Vagina (tissue), 2 donors: Measurements from ENCODE around the gene CFAP221. TPM values are rescaled to one million over a fixed set of nuclear protein-coding genes. Genes with fewer than 3 reads are reported as not detected.

Experiments
- DNase-seq, 2 donors: peaks; one replicate each; pipeline ENCODE4 v3.0.0-alpha.2; 2017; ENCODE audit errors: extremely low spot score in 2 of 2
- H3K27ac ChIP-seq: fragments of 200-600 bp; sonication (generic); one replicate; pipeline ENCODE4 v1.5.1; 2019
- H3K27me3 ChIP-seq: fragments of 200-600 bp; sonication (generic); one replicate; pipeline ENCODE4 v1.5.1; 2019
- H3K36me3 ChIP-seq, 2 donors: fragments of 200-600 bp; sonication (generic); one replicate each; pipeline ENCODE4 v1.5.1; 2017 to 2019
- H3K4me1 ChIP-seq: fragments of 200-600 bp; sonication (generic); one replicate; pipeline ENCODE4 v1.5.1; 2019
- H3K4me3 ChIP-seq, 2 donors: fragments of 200-600 bp; sonication (generic); 1 replicate in 1 of 2; 2 replicates in 1 of 2; pipeline ENCODE4 v1.5.1; 2016 to 2019
- H3K9me3 ChIP-seq: fragments of 200-600 bp; sonication (generic); one replicate; pipeline ENCODE4 v1.5.1; 2019
- POLR2A ChIP-seq, 2 donors: fragments of 450-650 bp; IDR thresholded peaks; one replicate each; pipeline ENCODE4 v1.6.1; 2017; ENCODE audit warnings: antibody characterized with exemption in 2 of 2, mild to moderate bottlenecking in 2 of 2, moderate library complexity in 2 of 2
- POLR2AphosphoS5 ChIP-seq, 2 donors: sonication (generic); formaldehyde crosslinking; IDR thresholded peaks; one replicate each; pipeline ENCODE4 v1.9.0; 2017; ENCODE audit warnings: antibody characterized with exemption in 2 of 2, mild to moderate bottlenecking in 2 of 2, low read depth in 1 of 2; ENCODE audit not compliant: insufficient read depth in 1 of 2
- intact Hi-C: fragments of 100-400 bp; cut with DNase I; formaldehyde crosslinking; loops from one replicate; pipeline ENCODE4 v1.15.1; 2023
- total RNA-seq: library from RNA; depleted of rRNA; stranded (reverse); fragments of >200 nt; gene quantifications from one replicate; pipeline ENCODE4 v1.2.3, GENCODE V29; 2016
- TF ChIP-seq, protein P1 (sequence below), 3 experiments: fragments of 450-650 bp in 2 of 3; fragments of 200-600 bp in 1 of 3; sonication (generic) in 1 of 3; IDR thresholded peaks; one replicate each; pipeline ENCODE4 v1.5.1; 2017 to 2019; ENCODE audit warnings: antibody characterized with exemption in 3 of 3, mild to moderate bottlenecking in 2 of 3, moderate library complexity in 2 of 3

CFAP221 gene
- total RNA-seq, 1 donor from 2014 or later, result 3.9 TPM

DNA sequence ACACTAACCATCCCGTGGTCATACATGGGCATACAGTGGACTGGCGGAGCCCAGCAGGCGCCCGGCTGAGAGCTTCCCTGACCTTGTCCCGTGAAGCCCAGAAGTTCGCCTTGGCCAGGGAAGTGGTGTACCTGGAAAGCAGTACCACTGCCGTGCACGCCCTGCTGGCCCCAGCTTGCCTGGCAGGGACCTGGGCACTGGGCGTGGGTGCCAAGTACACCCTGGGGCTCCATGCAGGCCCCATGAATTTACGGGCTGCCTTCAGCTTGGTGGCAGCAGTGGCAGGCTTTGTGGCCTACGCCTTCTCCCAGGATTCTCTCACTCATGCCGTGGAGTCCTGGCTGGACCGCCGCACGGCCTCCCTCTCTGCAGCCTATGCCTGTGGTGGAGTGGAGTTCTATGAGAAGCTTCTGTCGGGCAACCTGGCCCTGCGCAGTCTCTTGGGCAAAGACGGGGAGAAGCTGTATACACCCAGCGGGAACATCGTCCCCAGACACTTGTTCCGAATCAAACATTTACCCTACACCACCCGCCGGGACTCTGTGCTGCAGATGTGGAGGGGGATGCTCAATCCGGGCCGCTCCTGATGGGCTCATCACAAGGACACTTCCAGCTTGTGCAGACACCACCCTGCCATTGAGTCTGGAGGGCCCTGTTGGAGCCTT is 137.1 kb downstream of the CFAP221 start:
- Histone ChIP-seq H3K4me3 (no peak overlapping the region), H3K9me3 (no peaks in the 10 kb centered on the region), H3K27me3 (no peaks in the 10 kb centered on the region), H3K36me3 (no peaks in the 10 kb centered on the region), H3K4me1 (peaks cover 17% of the 10 kb centered on the region), H3K27ac (no peak overlapping the region)
- TF ChIP-seq POLR2A (IDR thresholded peaks at IDR 0.05), result no peak
- intact Hi-C loops, result no loop called here
- DNase-seq, result no peak

DNA sequence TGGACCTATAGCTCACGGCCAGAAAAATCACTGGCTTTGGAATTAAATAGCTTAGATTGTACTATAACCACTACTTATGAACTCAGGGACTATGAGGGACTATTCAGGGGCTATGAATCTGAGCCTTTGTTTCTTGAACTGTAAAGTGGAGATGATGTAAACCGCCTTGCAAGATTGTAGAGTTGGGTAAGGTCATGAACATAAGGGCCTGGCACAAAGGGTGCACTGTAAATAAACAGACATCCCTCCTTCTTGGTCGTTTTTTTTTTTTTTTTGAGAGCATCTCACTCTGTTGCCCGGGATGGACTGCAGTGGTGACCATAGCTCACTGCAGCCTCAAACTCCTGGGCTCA is 137.6 kb downstream of the CFAP221 start:
- DNase-seq, result no peak
- no peak for TF ChIP-seq POLR2A (IDR thresholded peaks at IDR 0.05)
- TF ChIP-seq, protein P1, sequence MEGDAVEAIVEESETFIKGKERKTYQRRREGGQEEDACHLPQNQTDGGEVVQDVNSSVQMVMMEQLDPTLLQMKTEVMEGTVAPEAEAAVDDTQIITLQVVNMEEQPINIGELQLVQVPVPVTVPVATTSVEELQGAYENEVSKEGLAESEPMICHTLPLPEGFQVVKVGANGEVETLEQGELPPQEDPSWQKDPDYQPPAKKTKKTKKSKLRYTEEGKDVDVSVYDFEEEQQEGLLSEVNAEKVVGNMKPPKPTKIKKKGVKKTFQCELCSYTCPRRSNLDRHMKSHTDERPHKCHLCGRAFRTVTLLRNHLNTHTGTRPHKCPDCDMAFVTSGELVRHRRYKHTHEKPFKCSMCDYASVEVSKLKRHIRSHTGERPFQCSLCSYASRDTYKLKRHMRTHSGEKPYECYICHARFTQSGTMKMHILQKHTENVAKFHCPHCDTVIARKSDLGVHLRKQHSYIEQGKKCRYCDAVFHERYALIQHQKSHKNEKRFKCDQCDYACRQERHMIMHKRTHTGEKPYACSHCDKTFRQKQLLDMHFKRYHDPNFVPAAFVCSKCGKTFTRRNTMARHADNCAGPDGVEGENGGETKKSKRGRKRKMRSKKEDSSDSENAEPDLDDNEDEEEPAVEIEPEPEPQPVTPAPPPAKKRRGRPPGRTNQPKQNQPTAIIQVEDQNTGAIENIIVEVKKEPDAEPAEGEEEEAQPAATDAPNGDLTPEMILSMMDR (IDR thresholded peaks at IDR 0.05), result no peak
- no peak for TF ChIP-seq POLR2AphosphoS5 (IDR thresholded peaks at IDR 0.05; ENCODE audit: insufficient read depth in 1 of 2, low read depth in 1 of 2)
- peaks cover 0 to under 1% of the 10 kb centered on the region in 2 donors for H3K36me3 ChIP-seq
- intact Hi-C loops, result no loop called here
- no peak overlapping the region for H3K4me3 ChIP-seq
- no peaks in the 10 kb centered on the region for H3K27me3 ChIP-seq
- peaks cover 17% of the 10 kb centered on the region for H3K4me1 ChIP-seq
- no peaks in the 10 kb centered on the region for H3K9me3 ChIP-seq
- no peak overlapping the region for H3K27ac ChIP-seq

DNA sequence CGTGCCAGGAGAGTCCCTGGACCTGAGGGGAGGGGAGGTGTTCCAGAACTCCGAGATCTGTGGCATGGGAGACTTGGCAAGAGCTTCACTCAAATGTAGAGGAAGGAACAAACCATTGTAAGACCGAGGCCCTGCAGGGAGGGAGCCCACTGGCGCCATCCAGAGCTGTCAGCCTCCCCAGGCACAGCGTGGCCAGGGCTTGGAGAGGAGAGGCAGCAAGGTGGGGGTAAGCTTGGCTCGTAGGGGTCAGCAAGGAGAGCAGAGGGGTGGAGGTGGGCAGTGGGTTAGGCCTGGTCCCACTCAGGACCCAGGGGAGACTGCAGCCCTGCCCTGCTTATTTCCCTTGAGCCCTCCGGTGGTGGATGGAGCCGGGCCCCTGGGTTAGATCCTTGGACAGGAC is 138.3 kb downstream of the CFAP221 start:
- intact Hi-C loops, result no loop called here
- H3K4me3 ChIP-seq, result no peak overlapping the region
- no peaks in the 10 kb centered on the region for H3K9me3 ChIP-seq
- H3K27me3 ChIP-seq, result no peaks in the 10 kb centered on the region
- peaks cover 0 to 8% of the 10 kb centered on the region in 2 donors for H3K36me3 ChIP-seq
- no peak for DNase-seq
- H3K4me1 ChIP-seq, result peaks cover 17% of the 10 kb centered on the region
- no peak overlapping the region for H3K27ac ChIP-seq
- TF ChIP-seq POLR2A (IDR thresholded peaks at IDR 0.05) (no peak), POLR2AphosphoS5 (IDR thresholded peaks at IDR 0.05; ENCODE audit: insufficient read depth in 1 of 2, low read depth in 1 of 2) (no peak)
- TF ChIP-seq, protein P1 (IDR thresholded peaks at IDR 0.05), result no peak

DNA sequence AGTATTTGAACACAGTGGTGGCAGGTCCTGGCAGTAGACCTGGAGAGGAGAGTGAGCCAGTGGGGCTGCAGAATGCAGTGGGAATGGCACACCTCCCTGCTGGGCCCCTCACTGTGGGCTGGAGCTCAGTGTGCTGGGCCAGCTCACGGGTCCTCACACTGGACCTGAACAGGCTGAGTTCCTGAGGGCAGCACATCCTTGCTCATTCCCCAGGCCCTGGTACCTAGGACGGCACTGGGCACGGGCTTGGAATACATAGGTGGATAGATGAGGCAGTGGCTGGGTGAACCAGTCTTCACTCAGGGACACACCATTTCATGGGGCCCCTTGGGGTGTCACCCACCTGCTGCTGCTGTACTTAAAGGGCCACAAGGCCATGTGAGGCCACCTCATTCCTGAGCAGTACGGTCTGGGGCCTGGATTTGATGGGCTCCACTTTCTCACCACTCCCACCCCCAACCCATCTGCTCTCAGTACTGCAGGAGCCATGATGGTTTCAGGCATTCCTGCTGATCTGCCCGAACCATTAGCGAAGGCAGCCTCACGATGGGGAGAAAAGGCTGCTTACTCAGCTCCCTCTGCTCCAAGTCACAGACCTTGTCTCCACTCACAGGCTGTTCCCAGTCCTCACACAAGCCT is 138.9 kb downstream of the CFAP221 start:
- H3K9me3 ChIP-seq, result no peaks in the 10 kb centered on the region
- DNase-seq, result no peak
- H3K4me1 ChIP-seq, result peaks cover 17% of the 10 kb centered on the region
- peaks cover 0 to 14% of the 10 kb centered on the region in 2 donors for H3K36me3 ChIP-seq
- intact Hi-C loops, result no loop called here
- TF ChIP-seq, protein P1 (IDR thresholded peaks at IDR 0.05), result no peak
- TF ChIP-seq POLR2A (IDR thresholded peaks at IDR 0.05) (no peak), POLR2AphosphoS5 (IDR thresholded peaks at IDR 0.05; ENCODE audit: insufficient read depth in 1 of 2, low read depth in 1 of 2) (no peak)
- H3K27ac ChIP-seq, result no peak overlapping the region
- no peaks in the 10 kb centered on the region for H3K27me3 ChIP-seq
- no peak overlapping the region for H3K4me3 ChIP-seq

DNA sequence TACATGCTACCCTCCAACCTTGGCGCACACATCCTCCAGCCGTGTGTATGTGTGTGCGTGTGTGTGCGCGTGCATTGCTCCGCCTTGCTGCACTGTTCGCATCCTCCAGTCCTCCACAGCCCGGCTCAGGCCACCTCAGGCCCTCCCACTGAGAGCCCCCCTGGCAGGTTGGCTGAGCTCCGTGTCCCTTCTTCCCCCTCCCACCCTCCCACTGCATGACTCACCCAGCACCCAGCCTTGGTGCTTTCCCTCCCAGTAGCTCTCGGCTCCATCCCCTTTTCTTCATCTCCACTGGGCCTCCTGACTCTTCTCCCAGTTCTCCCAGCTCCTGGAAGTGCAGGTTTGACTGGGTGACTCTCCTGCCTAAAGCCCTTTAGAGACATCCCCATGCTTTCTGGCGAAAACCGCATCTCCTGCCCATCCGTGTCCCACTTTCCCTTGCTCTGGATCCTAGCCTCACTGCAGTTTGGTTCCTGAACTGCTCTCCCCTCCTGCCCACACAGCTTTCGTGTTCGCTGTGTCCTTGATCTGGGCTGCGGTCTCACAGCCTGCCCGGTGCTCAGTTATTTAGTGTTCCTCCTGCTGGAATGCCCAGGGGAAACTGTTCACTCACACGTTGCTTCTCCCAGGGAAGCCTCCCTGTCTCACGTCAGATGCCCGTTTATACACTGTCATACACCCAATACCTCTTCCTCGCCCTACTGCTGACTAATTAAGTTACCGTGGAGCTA is 139.6 kb downstream of the CFAP221 start:
- TF ChIP-seq, protein P1 (IDR thresholded peaks at IDR 0.05), result no peak
- TF ChIP-seq POLR2AphosphoS5 (IDR thresholded peaks at IDR 0.05; ENCODE audit: insufficient read depth in 1 of 2, low read depth in 1 of 2), result no peak
- no peak for TF ChIP-seq POLR2A (IDR thresholded peaks at IDR 0.05)
- intact Hi-C loops, result no loop called here
- Histone ChIP-seq H3K4me3 (no peak overlapping the region), H3K27ac (no peak overlapping the region), H3K36me3 (peaks cover 0 to 19% of the 10 kb centered on the region in 2 donors), H3K4me1 (peaks cover 17% of the 10 kb centered on the region), H3K27me3 (no peaks in the 10 kb centered on the region), H3K9me3 (no peaks in the 10 kb centered on the region)
- DNase-seq, result no peak
